NCI-H2196 treated with DMSO at 0.1 percent for 48 hours (cell line): ENCODE measurements around the gene SBNO2.
"Not testable (repeated sequence)": the region's sequence is repeated elsewhere in the genome, so short reads cannot be mapped to it uniquely, and the experiment has no call there.

ENCODE experiments used
- DNase-seq: peaks from one replicate; lab custom pipeline; 2025; ENCODE audit not compliant: unreplicated experiment; lab: John Stamatoyannopoulos, UW

The SBNO2 gene

GRCh38 chr19:1136201-1136600 lies 37.9 kb downstream of the SBNO2 start:
- DNase-seq: peak; percentile 65

GRCh38 chr19:1135454-1135853 lies 38.6 kb downstream of the SBNO2 start:
- no peak for DNase-seq

- no peak for DNase-seq
Measured at GRCh38 chr19:1134431-1134830, 39.6 kb downstream of the SBNO2 start.

- no peak for DNase-seq
Measured at GRCh38 chr19:1133471-1133929, 40.6 kb downstream of the SBNO2 start.

- DNase-seq: no peak
Measured at GRCh38 chr19:1132552-1133383, 41.3 kb downstream of the SBNO2 start.

GRCh38 chr19:1131718-1132551 lies 42.1 kb downstream of the SBNO2 start:
- no peak for DNase-seq

- DNase-seq: no peak
Measured at GRCh38 chr19:1130771-1131717, 43.0 kb downstream of the SBNO2 start.

GRCh38 chr19:1129535-1129934 lies 44.5 kb downstream of the SBNO2 start:
- DNase-seq: no peak

GRCh38 chr19:1129084-1129483 lies 45.0 kb downstream of the SBNO2 start:
- DNase-seq: not testable (repeated sequence)

- no peak for DNase-seq
Measured at GRCh38 chr19:1128106-1128505, 46.0 kb downstream of the SBNO2 start.

- DNase-seq: no peak
Measured at GRCh38 chr19:1126984-1127760, 46.9 kb downstream of the SBNO2 start.

GRCh38 chr19:1125601-1126467 lies 48.2 kb downstream of the SBNO2 start:
- DNase-seq: no peak

- no peak for DNase-seq
Measured at GRCh38 chr19:1123885-1124677, 50.0 kb downstream of the SBNO2 start.

GRCh38 chr19:1123381-1123780 lies 50.7 kb downstream of the SBNO2 start:
- DNase-seq: no peak

- peak; percentile 25 for DNase-seq
Measured at GRCh38 chr19:1122972-1123363, 51.1 kb downstream of the SBNO2 start.

- no peak for DNase-seq
Measured at GRCh38 chr19:1122021-1122971, 51.8 kb downstream of the SBNO2 start.

GRCh38 chr19:1121395-1121794 lies 52.7 kb downstream of the SBNO2 start:
- no peak for DNase-seq
